Dermis microvascular lymphatic vessel endothelial cell (primary cell): ENCODE data around the gene MIOX. TPM values are rescaled to one million over a fixed set of nuclear protein-coding genes. Genes with fewer than 3 reads are reported as not detected.

Experiments used
- DNase-seq, 2 donors: peaks; one replicate each; pipeline versions ENCODE4 v3.0.0 to v3.0.0-alpha.2; 2010; ENCODE audit warnings: low read depth in 2 of 2
- total RNA-seq: library from RNA; depleted of rRNA; stranded (reverse); fragments of >200 nt; gene quantifications from 2 replicates; pipeline ENCODE4 v1.2.1, GENCODE V29; 2014

MIOX gene
- total RNA-seq, 1 donor from 2014 or later = not detected

DNA sequence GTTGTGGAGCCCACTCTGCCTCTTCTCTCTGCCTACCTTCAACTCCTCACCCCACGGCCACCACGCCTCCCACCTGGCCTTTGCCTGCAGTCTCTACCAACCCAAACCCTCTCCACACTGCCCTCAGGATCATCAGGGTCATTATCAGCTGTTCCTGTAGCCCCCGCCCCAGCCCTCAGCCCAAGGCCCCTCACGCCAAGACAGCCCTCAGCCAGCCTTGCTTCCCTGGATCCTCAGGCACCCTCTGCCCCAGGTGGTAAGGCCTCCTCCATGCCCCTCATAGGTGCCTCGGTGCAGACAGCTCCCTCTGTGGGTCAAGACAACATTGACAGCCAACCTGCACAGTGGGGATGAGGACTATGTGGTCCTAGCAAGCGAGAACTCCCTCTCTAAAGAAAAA, 13.6 kb upstream of the MIOX start:
- DNase-seq = peak in 1 of 2 donors; percentile 21

DNA sequence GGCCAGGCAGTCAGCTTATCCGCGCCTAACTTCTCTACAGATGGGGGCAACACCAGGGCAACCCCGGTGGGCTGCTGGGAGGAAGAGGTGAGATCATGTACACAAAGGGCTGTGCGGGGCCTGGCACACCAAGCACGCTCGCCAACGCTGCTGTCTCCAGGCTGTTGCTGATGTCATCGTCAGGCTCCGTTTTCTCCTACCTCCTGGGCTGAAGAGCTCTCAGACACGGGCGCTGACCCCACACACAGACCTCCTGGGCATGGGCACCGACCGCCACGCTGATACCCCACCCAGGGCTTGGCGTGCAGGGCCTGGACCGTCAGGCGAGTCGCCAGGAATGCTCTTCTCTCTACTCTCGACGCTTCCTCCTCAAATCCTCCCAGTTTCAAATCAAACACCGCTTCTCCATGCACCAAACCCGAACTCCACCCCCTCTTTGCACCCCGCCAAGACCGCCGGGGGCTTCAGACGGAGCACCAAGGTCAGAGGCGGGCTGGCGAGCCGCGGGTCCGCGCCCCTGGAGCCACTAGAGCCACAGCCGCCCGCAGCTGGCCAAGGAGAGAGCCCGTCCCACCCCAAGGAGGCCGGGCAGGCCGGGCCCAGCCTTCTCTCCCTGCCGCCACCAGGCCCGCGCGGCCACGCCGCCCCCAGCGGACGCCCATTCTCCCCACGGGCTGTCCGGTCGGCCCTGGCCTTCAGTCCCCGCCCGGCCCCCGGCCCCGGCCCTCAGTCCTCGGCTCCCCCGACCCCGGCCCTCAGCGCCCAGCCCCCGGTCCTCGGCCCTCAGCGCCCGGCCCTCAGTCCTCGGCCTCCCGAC, 12.6 kb upstream of the MIOX start:
- DNase-seq = peak in 1 of 2 donors; percentile 62

- peak; percentile 69 to 91 for DNase-seq
Measured at GRCh38 chr22:50474710-50475651, 11.7 kb upstream of the MIOX start, which contains the start of gene SBF1. TSS of gene SBF1 (minus strand) at chr22:50475035. CDS start at chr22:50474840, 195 bp downstream.

GRCh38 chr22:50475652-50476002, 11.0 kb upstream of the MIOX start:
- DNase-seq = no peak

- DNase-seq = no peak
Measured at GRCh38 chr22:50476868-50477267, 9.8 kb upstream of the MIOX start.

DNA sequence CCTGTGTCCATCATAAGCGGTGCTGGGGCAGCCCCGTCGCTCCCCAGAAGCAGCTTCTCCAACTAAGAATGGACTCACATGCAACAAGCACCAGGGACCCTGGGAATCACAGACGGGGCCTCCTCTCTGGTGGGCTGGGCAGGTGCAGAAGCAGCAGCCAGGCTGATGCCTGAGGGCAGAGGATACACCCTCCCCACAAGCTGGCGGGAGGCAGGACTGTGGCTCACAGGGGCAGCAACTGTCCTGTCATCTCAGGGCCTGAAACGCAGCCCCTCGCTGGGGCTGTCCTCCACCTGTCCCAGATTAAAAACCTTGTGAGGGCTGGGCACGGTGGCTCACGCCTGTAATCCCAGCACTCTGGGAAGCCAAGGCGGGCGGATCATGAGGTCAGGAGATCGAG, 8.7 kb upstream of the MIOX start:
- DNase-seq = no peak

DNA sequence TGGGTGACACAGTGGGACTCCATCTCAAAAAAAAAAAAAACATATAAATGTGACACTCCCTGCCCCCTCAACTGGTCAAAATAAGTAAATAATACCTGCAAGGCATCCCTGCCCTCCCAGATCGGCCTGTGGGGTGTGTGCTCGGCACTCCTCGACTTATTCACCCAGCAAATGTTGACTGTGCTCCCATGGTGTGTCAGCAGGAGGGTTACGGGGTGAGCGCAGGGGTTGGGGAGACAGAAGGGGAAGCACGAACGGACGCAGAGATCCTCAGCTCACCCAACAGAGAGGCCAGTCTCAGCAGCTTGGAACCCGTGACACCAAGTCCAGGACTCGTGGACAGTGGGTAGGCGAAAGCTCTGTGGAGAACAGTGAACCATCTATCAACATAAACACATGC, 6.9 kb upstream of the MIOX start:
- DNase-seq = no peak

DNA sequence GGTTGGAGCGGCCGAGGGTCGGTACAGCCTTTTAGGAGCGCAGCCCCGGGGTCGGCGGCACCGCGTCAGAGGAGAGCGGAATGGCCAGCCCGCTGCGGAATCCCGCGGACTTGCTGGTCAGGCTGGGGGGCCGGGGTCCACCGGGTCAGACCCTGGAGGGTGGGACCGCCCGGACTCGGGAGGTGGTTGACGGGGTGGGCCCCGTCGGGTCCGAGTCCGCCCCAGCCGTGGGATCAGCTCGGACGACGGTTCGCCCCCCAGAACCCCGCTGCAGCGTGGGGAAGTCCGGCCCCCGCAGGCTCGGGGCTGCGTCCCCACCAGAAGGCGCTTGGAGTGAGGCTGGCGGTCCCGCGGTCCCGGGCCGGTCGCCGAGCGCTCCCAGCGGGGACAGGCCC, 5.6 kb upstream of the MIOX start:
- no peak for DNase-seq

- peak in 1 of 2 donors; percentile 24 for DNase-seq
Measured at GRCh38 chr22:50481440-50482106, 5.1 kb upstream of the MIOX start, which contains the start of gene ADM2. TSS of gene ADM2 (plus strand) at chr22:50481543. CDS start at chr22:50481848, 305 bp downstream.

- DNase-seq = no peak
Measured at GRCh38 chr22:50482107-50483074, 4.3 kb upstream of the MIOX start.

DNA sequence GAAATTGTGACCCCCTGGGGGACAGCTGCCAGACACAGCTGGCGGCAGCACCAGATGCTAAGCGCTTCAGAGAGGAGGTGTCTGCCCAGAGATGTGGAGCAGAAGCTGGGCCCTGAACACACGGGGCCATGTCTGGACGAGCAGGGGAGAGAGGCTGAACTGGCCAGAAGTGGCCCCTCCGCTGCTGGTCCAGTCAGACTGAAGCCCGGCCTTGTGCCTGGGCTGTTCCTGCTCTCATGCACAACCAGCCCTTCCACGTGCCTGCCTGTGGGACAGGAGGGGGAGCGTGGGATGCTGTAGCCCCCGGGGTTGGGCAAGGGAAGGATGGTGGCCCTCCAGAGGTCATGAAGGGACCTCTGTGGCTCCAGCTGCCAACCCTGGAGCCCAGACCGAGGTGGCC, 3.6 kb upstream of the MIOX start:
- no peak for DNase-seq

DNA sequence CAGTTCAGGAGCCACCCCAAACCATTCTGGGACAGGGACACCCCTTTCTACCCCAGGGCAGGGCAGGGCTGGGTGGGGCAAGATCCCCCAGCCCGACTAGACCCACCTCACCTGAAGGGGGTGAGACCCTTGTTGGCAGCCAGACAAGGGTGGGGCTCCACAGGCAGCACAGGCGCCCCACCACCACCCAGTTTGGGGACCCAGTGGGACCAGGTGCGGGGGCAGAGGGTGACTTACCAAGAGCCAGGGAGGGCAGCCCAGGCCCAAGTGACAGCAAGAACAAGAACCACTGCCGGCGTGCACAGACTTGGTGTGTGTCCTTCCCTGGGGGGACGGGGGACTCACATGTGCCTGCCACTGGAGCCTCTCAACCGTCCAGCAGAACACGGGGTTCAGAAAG, 3.1 kb upstream of the MIOX start:
- DNase-seq = no peak

DNA sequence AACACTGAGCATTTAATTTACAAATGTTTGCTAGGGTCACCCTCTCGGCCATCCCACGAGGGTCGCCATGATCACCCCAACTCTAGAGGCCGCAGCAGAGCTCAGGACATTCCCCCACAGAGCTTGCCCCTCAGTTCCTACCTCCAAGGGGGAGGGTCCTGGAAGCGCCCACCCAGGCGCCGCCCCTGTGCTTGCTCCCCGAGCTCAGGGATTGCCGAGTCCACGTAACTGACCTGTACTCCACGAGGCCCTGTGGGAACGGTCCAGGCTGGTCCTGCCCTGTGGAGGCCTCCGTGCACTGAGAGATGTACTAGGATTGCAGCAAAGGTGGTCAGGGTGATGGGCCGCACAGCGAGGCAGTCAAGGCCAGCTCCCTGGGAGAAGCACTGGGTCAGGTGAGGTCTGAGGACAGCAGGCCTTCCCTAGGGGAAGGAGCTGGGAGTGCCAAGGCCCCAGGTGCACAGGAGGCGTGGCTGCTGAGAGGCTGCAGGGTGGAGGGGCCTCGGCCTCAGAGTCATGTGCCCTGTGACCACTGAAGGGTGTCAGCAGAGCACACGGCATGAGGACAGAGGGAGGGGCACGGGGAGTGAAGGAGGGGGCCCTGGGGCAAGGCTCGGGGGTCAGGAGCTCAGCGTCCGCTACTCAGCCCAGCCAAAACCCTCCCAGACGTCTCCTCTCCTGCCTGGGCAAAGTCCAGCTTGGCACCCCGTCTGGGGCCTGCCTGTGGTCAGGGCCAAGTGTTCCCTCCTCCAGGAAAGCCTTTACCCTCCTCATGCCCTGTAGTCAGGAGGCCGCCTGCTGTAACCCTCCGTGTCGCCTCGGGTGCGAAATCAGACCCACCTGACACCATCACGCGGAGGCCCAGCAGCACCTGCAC, 2.4 kb upstream of the MIOX start:
- DNase-seq = no peak

DNA sequence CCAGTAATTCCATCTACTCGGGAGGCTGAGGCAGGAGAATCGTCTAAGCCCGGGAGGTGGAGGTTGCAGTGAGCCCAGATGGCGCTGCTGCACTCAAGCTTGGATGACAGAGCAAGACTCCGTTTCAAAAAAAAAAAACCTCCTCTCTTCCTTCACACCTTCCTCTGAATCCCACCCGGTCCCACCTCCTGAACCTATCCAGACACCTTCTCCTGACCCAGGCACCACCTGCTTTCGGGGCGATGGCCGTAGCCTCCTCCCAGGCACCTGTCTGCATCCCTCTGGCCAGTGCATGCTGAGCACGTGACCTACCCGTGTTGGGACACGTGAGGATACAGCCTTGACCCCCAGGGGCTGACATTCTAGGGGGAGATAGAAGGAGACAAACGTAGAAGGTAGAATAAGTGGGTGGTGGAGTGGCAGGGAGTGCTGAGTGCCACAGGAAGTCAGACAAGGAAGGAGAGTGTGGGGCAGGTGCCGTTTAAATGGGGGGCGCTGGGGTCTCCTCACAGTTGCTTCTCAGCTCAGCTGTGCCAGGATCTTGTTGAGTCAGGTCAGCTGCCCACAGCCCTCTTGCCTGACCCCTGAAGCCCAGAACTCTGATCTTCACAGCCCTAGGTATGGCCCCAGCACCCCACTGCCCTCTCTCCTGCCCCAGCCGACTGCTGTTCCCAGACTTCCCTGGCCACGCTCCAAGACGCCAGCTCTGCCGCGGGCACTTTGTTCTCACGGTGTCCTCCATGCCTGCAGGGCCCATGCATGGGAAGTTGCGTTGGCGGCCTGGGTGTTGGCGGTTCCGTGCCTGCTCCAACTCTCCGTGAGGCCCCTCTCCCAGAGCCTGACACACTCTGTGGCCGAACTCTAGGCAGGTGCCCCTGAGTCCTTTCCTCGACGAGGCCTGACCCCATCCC, 1.2 kb upstream of the MIOX start:
- no peak for DNase-seq

DNA sequence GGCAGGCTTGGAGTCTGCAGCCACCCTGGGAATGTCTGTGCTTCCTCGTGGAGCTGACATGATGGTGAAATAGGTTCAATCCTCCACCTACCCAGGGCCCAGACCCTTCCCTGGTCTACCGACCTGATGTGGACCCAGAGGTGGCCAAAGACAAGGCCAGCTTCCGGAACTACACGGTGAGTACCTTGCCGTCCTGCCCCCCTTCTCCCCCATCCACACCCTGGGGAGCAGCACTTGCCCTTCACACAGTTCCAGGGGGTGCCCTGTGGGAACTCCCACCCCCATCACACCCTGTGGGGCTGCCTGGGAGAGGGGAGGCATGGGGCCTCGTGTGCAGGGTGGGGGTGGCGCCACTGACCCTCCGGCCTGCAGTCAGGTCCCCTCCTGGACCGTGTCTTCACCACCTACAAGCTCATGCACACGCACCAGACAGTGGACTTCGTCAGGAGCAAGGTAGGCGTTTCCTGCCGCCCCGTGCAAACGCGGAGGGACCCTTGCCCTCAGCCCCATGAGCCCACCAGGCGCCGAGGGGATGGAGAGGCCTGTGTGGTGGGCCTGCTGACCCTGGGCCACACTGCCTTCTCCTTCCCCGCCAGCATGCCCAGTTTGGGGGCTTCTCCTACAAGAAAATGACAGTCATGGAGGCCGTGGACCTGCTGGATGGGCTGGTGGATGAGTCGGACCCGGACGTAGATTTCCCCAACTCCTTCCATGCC, 789 bp downstream of the MIOX start:
- no peak for DNase-seq

GRCh38 chr22:50488006-50488677, 1.5 kb downstream of the MIOX start:
- DNase-seq = no peak

DNA sequence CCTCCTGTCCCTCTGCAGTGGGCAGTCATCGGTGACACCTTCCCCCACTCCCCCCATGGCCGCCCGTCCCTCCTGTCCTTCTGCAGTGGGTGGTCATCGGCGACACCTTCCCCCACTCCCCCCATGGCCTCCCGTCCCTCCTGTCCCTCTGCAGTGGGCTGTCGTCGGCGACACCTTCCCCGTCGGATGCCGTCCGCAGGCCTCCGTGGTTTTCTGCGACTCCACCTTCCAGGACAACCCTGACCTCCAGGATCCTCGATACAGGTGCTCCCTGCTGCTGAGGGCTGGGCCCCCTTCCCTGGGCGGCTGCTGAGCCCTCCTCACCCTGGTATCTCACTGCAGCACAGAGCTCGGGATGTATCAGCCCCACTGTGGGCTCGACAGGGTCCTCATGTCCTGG, 2.2 kb downstream of the MIOX start:
- DNase-seq = no peak
